HG03565 (cell line): Measurements from ENCODE around the gene STUB1.
"Not testable (repeated sequence)": the region's sequence is repeated elsewhere in the genome, so short reads cannot be mapped to it uniquely, and the experiment has no call there.

Source experiments
- ATAC-seq: cut with Tn5 transposase; IDR thresholded peaks from one replicate; pipeline ENCODE4 v1.9.1; 2021; ENCODE audit warnings: mild to moderate bottlenecking, moderate library complexity; ENCODE audit not compliant: unreplicated experiment

Gene STUB1

GRCh38 chr16:710500-711075 is 30.4 kb downstream of the STUB1 start:
- no peak for ATAC-seq

- no peak for ATAC-seq
Observed at GRCh38 chr16:711084-711483, 30.9 kb downstream of the STUB1 start.

GRCh38 chr16:711548-712320 is 31.5 kb downstream of the STUB1 start:
- ATAC-seq = no peak

- ATAC-seq = not testable (repeated sequence)
Observed at GRCh38 chr16:712740-713250, 32.6 kb downstream of the STUB1 start.

- ATAC-seq = no peak
Observed at GRCh38 chr16:714079-714478, 33.9 kb downstream of the STUB1 start.

GRCh38 chr16:714558-715476 is 34.6 kb downstream of the STUB1 start, which contains the start of gene METRN:
METRN (plus strand) TSS chr16:715118; CDS start chr16:715290, 172 bp downstream.
- ATAC-seq = peak; percentile 61

- no peak for ATAC-seq
Observed at GRCh38 chr16:715477-716199, 35.4 kb downstream of the STUB1 start.

- no peak for ATAC-seq
Observed at GRCh38 chr16:716200-716568, 36.0 kb downstream of the STUB1 start.

GRCh38 chr16:716768-717325 is 36.6 kb downstream of the STUB1 start:
- no peak for ATAC-seq

- ATAC-seq = no peak
Observed at GRCh38 chr16:717450-718245, 37.4 kb downstream of the STUB1 start.

- no peak for ATAC-seq
Observed at GRCh38 chr16:718389-718788, 38.2 kb downstream of the STUB1 start.

GRCh38 chr16:718922-719321 is 38.7 kb downstream of the STUB1 start:
- no peak for ATAC-seq

GRCh38 chr16:719815-720446 is 39.7 kb downstream of the STUB1 start:
- ATAC-seq = no peak

GRCh38 chr16:720447-720989 is 40.3 kb downstream of the STUB1 start:
- ATAC-seq = peak; percentile 3

GRCh38 chr16:720990-721764 is 41.0 kb downstream of the STUB1 start, which contains the start of gene ANTKMT:
ANTKMT (plus strand) TSS chr16:721146; CDS start chr16:721275, 129 bp downstream.
- peak; percentile 56 for ATAC-seq

GRCh38 chr16:721765-722540 is 41.7 kb downstream of the STUB1 start:
- ATAC-seq = no peak
